ENCODE measurements around the gene ZNF853.

ZNF853 gene

DNA sequence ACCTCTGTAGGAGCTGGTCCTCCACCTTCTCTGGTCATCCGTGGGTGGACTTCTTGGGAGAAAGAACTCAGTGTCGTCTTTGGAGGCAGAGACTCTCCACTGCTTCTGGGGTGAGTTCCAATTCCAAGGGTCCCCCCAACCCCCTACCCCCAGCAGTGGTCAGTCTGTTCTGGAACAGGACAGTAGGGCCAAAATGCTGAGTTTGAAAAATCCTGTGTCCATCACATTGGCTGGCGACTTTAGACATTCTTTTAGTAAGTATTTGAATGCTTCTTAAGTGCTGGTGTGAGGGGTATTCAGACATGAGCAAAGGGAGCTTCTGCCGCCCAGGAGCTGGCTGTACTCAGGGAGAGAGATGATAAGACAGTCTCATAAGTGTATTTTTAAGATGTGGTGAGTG, 23.6 kb downstream of the ZNF853 start:
- Mint-ChIP-seq H3K4me1 (peaks cover 29% of the 10 kb centered on the region), H3K4me3 (peak overlapping the region; percentile 83)

DNA sequence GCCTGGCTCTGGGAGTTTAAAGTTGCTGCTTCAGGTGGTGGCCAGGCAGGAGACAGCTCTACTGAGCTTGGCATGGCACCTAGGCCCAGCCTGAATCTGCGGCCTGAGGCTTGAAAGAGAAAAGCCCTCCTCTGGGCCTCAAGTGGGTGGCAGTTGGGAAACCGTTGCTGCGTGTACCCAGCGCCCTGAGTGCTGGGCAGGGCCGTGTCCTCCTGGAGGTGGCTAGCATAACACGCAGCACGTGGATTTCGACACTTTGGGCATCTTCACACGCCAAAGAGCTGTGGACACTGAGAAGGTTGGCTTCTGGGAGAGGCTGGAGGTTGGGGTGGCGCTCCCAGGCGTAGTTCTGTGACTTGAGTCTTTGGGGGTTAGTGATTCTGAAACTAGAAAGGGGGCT, 24.2 kb downstream of the ZNF853 start:
- Mint-ChIP-seq H3K36me3 (ENCODE audit: low read depth) (peaks cover 28% of the 10 kb centered on the region), H3K27ac (peak overlapping the region; percentile 87), H3K27me3 (no peaks in the 10 kb centered on the region), H3K4me1 (peaks cover 29% of the 10 kb centered on the region), H3K9me3 (no peaks in the 10 kb centered on the region), H3K4me3 (no peak overlapping the region)
- no peak for ATAC-seq
- no peak for DNase-seq

More for the DNA sequence above, 23.6 kb downstream of the ZNF853 start:
- H3K27ac Mint-ChIP-seq, result peak overlapping the region; percentile 87
- DNase-seq (no peak), ATAC-seq (no peak)
- H3K9me3 Mint-ChIP-seq, result no peaks in the 10 kb centered on the region
- H3K27me3 Mint-ChIP-seq, result no peaks in the 10 kb centered on the region
- peaks cover 28% of the 10 kb centered on the region for H3K36me3 Mint-ChIP-seq (ENCODE audit: low read depth)

DNA sequence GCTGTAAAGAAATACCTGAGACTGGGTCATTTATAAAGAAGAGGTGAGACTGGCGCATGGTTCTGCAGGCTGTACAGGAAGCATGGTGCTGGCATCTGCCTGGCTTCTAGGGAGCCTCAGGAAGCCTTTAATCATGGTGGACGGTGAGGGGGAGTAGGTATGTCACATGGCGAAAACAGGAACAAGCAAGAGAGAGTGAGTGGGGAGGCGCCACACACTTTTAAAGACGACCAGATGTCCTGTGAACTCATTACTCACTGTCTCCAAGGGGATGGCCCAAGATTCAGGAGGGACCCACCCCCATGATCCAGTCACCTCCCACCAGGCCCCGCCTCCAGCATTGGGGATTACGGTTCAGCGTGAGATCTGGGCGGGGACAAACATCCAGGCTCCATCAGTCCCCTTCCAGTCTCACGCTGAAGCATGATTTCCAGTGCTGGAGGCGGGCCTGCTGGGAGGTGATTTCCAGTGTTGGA, 24.9 kb downstream of the ZNF853 start:
- Mint-ChIP-seq H3K27me3 (no peaks in the 10 kb centered on the region), H3K27ac (peak overlapping the region; percentile 39), H3K4me3 (no peak overlapping the region), H3K9me3 (no peaks in the 10 kb centered on the region), H3K36me3 (ENCODE audit: low read depth) (peaks cover 28% of the 10 kb centered on the region), H3K4me1 (peaks cover 29% of the 10 kb centered on the region)
- ATAC-seq (peak; percentile 34), DNase-seq (peak; percentile 50)

DNA sequence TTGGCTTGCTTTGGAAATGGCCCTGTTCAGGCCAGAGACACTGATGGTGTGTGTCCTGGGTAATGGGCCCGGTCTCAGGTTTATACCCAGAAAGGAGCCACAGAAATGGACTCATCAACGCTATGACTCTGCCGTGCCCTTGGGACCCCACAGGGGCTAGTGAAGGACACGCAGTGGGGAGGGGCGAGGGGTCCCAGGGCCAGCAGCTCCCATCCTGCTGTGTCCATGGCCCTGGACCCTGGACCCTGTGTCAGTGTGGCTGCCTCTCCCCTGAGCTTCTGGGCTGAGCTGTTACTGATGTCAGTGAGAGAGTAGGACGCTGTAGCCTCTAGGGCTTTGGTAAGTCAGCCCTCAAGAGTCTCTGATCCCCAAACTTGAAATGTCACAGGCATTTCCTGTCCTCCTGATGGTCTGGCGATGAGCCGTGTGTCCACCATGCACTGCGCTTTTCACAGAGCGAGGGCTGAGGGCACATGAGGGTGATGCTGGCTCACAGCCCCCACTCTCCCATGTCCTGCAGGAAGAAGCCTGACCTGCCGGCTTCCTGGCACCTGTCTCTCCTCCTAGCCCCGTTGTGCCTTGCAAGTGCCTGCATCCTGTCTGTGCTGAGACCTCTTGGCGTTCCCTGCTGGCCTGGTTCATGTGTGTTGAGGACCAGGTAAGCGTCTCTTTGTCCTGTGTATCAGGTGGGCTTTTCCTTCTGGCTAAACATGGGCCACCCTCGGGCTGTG, 26.1 kb downstream of the ZNF853 start:
- Mint-ChIP-seq H3K27ac (no peak overlapping the region), H3K27me3 (no peaks in the 10 kb centered on the region), H3K4me3 (no peak overlapping the region), H3K36me3 (ENCODE audit: low read depth) (peaks cover 31% of the 10 kb centered on the region), H3K4me1 (peaks cover 25% of the 10 kb centered on the region), H3K9me3 (no peaks in the 10 kb centered on the region)
- ATAC-seq (no peak), DNase-seq (no peak)

DNA sequence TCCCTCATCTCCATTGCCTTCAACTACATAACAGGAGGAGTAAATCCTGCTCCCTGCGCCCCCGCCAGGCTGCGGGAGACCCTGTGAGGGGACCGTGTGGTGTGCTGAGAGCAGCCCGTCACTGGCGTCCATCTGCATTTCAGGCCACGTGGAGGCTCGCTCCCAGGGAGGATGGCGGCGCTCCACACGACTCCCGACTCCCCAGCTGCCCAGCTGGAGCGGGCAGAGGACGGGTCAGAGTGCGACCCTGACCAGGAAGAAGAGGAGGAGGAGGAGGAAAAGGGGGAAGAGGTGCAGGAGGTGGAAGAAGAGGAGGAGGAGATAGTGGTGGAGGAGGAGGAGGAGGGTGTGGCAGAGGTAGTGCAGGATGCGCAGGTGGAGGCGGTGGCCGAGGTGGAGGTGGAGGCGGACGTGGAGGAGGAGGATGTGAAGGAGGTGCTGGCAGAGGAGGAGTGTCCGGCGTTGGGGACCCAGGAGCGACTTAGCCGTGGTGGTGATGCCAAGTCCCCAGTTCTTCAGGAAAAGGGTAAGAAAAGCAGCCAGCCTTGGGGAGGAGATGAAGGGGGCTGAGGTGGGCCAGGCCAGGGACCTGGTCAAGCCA, 26.9 kb downstream of the ZNF853 start:
- DNase-seq, result no peak
- Mint-ChIP-seq H3K4me1 (peaks cover 25% of the 10 kb centered on the region), H3K27ac (no peak overlapping the region), H3K9me3 (no peaks in the 10 kb centered on the region), H3K36me3 (ENCODE audit: low read depth) (peaks cover 33% of the 10 kb centered on the region), H3K27me3 (no peaks in the 10 kb centered on the region), H3K4me3 (no peak overlapping the region)
- ATAC-seq, result no peak

DNA sequence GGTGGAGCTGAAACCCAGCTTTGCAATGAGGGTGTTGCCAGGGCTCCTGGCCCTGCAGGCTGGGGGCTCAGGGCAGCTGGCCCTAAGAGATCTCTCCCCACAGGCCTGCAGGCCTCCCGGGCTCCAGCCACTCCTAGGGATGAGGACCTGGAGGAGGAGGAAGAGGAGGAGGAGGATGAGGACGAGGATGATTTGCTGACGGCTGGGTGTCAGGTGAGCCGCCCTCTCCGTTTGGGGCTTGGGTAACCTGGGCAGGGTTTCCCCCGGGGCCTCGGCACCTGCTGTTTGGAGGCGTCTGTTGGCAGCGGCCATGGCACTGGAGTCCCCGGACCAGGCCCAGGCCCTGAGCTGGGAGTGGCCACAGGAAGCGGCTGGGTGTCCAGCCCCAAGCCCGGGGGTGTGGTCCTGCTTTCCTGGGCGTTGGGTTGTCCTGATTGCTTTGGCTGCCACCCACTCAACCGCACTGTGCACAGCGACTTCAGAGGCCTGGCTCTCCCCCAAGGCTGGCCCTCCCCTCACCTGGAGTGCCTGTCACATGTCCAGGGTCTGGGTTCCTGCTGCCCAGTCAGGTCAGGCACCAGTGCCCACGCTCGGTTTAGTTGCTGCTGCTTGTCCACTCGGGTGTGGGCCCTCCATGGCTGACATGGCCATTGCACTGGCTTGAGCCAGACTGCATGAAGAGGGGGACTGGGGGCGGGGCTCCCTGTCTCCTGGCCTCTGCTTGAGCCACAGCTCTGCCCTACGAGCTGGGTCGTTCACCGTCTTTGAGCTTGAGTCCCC, 27.6 kb downstream of the ZNF853 start:
- H3K27ac Mint-ChIP-seq, result no peak overlapping the region
- no peak for ATAC-seq
- H3K27me3 Mint-ChIP-seq, result no peaks in the 10 kb centered on the region
- no peak overlapping the region for H3K4me3 Mint-ChIP-seq
- H3K9me3 Mint-ChIP-seq, result no peaks in the 10 kb centered on the region
- DNase-seq, result no peak
- H3K36me3 Mint-ChIP-seq (ENCODE audit: low read depth), result peaks cover 36% of the 10 kb centered on the region
- H3K4me1 Mint-ChIP-seq, result peaks cover 22% of the 10 kb centered on the region

DNA sequence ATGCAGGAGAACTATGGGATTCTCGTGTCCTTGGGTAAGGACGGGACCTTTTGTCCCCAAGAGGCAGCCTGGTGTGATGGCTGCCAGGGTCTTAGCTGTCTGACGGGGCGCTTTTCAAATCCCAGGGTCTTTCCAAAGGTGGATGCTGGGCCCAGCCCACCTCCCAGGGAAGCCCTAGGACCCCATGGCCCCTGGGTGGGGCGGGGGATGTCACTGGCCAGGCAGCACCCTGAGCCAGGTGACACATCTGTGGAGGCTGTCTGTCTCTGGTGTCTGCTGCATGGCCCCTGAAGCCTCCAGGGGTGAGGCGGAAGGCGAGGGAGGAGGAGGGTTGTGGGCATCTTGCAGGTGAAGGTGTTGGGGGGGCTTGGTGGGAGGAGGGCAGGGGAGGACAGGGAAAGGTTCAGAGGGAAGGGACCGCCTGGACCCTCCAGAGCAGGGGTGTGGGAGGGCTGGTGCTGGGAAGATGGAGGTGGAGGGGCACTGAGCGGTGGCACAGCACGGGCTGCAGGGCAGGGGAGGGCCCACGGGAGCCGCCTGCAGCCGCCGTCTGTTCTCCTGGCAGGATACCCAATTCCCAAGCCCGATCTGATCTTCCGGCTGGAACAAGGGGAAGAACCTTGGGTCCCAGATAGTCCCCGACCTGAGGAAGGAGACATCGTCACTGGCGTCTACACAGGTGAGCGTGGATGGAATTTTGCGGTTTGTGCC, 28.7 kb downstream of the ZNF853 start:
- Mint-ChIP-seq H3K36me3 (ENCODE audit: low read depth) (peaks cover 36% of the 10 kb centered on the region), H3K4me3 (no peak overlapping the region), H3K27me3 (no peaks in the 10 kb centered on the region), H3K27ac (no peak overlapping the region), H3K4me1 (peaks cover 12% of the 10 kb centered on the region), H3K9me3 (no peaks in the 10 kb centered on the region)
- DNase-seq (no peak), ATAC-seq (no peak)

DNA sequence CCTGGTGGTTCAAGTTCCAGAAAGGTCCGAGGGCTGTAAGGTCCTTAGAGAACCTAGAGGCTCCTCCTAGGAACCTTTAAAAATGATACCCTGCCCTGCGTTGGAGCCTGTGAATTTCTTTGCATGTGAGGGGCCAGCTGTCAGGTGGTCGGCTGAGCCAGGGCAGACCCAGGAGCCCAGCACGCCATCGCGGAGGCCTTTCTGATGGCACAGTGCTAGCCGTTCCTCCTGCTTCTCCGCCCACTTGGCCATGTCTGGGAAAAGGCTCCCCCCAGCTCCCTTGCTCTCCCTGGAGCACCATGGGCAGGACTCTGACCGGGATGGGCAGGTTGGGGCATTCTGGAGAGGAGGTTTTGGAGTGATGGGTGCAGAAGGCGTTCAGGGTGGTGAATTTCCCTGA, 29.3 kb downstream of the ZNF853 start:
- H3K4me3 Mint-ChIP-seq, result no peak overlapping the region
- H3K27me3 Mint-ChIP-seq, result no peaks in the 10 kb centered on the region
- no peak for ATAC-seq
- H3K9me3 Mint-ChIP-seq, result no peaks in the 10 kb centered on the region
- no peak overlapping the region for H3K27ac Mint-ChIP-seq
- peaks cover 31% of the 10 kb centered on the region for H3K36me3 Mint-ChIP-seq (ENCODE audit: low read depth)
- H3K4me1 Mint-ChIP-seq, result peaks cover 6% of the 10 kb centered on the region
- no peak for DNase-seq

DNA sequence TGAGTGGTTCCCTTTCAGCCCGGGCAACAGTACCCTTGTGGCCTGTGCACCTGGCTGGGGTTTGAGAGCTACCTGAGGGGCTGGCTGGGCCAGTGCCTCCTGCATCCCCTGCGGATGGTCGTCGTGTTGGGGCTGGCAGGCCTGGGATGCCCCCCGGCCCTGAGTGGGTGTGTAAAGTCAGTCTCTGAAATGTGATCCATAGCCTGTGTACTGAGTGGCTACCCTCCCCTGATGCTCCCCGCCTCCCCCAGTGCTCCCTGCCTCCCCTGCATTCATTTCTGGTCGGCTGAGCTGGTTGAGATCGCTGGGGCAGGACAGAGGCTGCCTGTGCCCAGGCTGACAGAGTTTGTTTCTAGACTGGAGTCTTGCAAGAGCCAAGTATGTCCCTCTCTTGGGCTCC, 31.1 kb downstream of the ZNF853 start:
- Mint-ChIP-seq H3K27ac (no peak overlapping the region), H3K9me3 (peaks cover 4% of the 10 kb centered on the region), H3K4me1 (no peaks in the 10 kb centered on the region), H3K4me3 (no peak overlapping the region), H3K27me3 (no peaks in the 10 kb centered on the region), H3K36me3 (ENCODE audit: low read depth) (peaks cover 39% of the 10 kb centered on the region)
- no peak for DNase-seq
- no peak for ATAC-seq

DNA sequence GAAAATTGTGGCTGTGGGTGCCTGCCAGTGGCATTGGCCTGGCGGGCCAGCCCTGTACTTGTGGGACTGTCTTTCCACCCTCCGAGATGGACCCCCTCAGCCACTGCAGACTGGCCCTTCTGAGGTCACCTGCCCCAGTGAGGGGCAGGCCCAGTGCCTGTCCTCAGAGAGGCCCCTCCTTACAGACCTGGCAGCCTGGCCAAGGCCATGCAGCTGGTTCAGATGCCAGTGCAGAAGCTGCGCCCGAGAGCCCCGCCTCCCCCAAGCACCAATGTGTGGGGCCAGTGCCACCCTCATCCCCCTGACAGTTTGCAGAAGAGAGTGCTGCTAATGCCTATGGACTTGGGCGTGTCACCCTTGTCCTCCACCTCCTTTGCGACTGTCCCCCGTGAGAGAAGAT, 31.7 kb downstream of the ZNF853 start:
- Mint-ChIP-seq H3K4me1 (no peaks in the 10 kb centered on the region), H3K27ac (no peak overlapping the region), H3K4me3 (no peak overlapping the region), H3K27me3 (no peaks in the 10 kb centered on the region), H3K36me3 (ENCODE audit: low read depth) (peaks cover 40% of the 10 kb centered on the region), H3K9me3 (peaks cover 4% of the 10 kb centered on the region)
- ATAC-seq, result no peak
- no peak for DNase-seq

DNA sequence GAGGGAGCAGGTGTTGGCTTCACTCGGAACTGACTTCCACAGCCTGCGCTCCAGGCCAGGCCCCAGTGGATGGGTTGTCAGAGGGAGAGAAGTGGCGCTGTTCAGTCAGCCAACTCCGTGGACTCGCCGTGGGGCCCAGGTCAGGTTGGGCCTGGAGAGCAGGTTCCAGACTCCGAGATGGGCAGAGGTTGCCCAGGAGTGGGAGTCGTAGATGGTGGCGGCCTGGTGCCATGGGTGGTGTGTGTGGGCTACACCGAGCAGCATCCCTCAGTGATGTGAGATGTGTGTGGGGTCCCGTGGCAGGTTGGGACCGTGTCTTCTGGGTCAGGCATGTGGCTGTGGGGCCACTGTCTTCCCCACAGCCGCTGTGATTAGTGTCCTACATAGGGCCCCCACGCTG, 32.1 kb downstream of the ZNF853 start:
- Mint-ChIP-seq H3K36me3 (ENCODE audit: low read depth) (peaks cover 41% of the 10 kb centered on the region), H3K4me3 (no peak overlapping the region), H3K4me1 (no peaks in the 10 kb centered on the region), H3K27ac (no peak overlapping the region), H3K9me3 (peaks cover 4% of the 10 kb centered on the region), H3K27me3 (no peaks in the 10 kb centered on the region)
- DNase-seq (no peak), ATAC-seq (no peak)

DNA sequence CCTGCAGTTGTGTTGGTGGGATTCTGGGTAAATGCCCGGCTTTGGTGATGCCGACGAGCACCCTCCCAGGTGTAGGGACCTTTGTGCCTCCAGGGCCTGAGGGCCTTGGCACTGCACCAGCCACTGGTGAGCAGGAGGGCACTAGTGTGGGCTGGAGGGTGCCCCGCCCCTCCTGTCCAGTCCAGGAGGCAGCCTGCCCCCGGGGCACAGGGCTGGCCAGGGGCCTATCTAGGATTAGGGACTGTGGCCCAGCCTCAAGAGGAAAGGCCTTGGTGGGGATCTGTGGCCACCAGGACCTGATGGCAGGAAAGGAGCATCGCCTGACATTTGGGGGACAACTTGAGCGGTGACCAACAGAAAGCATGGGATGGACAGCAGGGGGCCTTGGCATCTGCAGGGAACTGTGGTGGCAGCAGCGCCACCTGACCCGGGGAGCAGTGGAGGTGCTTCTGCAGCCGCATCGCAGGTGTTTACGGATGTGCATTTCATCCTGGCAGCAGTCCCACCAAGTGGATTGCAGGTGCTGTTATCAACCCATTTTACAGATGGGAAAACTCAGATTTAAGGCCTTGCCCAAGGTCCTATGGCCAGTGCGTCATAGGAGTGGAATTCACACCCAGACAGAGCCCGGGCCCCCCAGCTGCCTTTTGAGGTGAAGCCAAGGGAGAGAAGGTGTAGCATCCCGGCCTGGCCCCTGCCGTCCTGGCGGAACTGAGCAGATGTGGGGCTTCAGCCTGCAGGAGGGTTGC, 32.8 kb downstream of the ZNF853 start:
- H3K27me3 Mint-ChIP-seq, result no peaks in the 10 kb centered on the region
- H3K9me3 Mint-ChIP-seq, result peaks cover 4% of the 10 kb centered on the region
- ATAC-seq (no peak), DNase-seq (no peak)
- H3K27ac Mint-ChIP-seq, result no peak overlapping the region
- H3K4me3 Mint-ChIP-seq, result no peak overlapping the region
- H3K36me3 Mint-ChIP-seq (ENCODE audit: low read depth), result peaks cover 37% of the 10 kb centered on the region
- H3K4me1 Mint-ChIP-seq, result no peaks in the 10 kb centered on the region

DNA sequence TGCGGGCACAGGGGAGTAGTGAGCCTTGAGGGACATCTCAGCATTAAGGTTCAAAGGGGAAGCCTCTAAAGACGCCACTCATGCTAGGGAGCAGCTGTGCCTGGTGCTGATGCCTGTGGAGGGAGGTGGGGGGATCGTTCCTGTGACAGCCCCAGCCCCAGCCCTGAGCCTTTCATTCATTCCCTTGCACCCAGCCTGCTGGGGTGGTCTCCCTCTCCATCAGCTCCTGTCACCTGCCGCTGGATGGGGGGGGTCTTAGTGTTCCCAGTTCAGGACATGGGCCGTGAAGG, 33.4 kb downstream of the ZNF853 start:
- no peaks in the 10 kb centered on the region for H3K4me1 Mint-ChIP-seq
- H3K9me3 Mint-ChIP-seq, result peaks cover 4% of the 10 kb centered on the region
- no peak overlapping the region for H3K27ac Mint-ChIP-seq
- H3K4me3 Mint-ChIP-seq, result no peak overlapping the region
- H3K36me3 Mint-ChIP-seq (ENCODE audit: low read depth), result peaks cover 35% of the 10 kb centered on the region
- no peaks in the 10 kb centered on the region for H3K27me3 Mint-ChIP-seq
- ATAC-seq (no peak), DNase-seq (no peak)
